HEK293T (cell line): ENCODE data around the gene AOPEP.

Source experiments
- ARNT ChIP-seq: fragments of 450-650 bp; IDR thresholded peaks from 2 replicates; pipeline ENCODE4 v1.6.1; 2017; ENCODE audit warnings: mild to moderate bottlenecking
- BHLHE40 ChIP-seq: fragments of 450-650 bp; IDR thresholded peaks from 2 replicates; pipeline ENCODE4 v1.6.1; 2016; ENCODE audit warnings: mild to moderate bottlenecking, moderate library complexity, borderline replicate concordance
- CTBP1 ChIP-seq: fragments of 450-650 bp; IDR thresholded peaks from 2 replicates; pipeline ENCODE4 v1.6.1; 2016; ENCODE audit warnings: borderline replicate concordance
- ELF4 ChIP-seq: fragments of 450-650 bp; IDR thresholded peaks from 2 replicates; pipeline ENCODE4 v1.6.1; 2017; ENCODE audit warnings: antibody characterized with exemption
- FOXA1 ChIP-seq: fragments of 450-650 bp; IDR thresholded peaks from 2 replicates; pipeline ENCODE4 v1.6.1; 2016; ENCODE audit warnings: mild to moderate bottlenecking
- FOXM1 ChIP-seq: fragments of 450-650 bp; IDR thresholded peaks from 2 replicates; pipeline ENCODE4 v1.6.1; 2017; ENCODE audit warnings: mild to moderate bottlenecking, borderline replicate concordance
- L3MBTL2 ChIP-seq: fragments of 450-650 bp; conservative IDR thresholded peaks from 2 replicates; pipeline ENCODE4 v1.6.1; 2016; ENCODE audit warnings: mild to moderate bottlenecking
- LEF1 ChIP-seq: fragments of 450-650 bp; IDR thresholded peaks from 2 replicates; pipeline ENCODE4 v1.6.1; 2017; ENCODE audit warnings: mild to moderate bottlenecking, borderline replicate concordance
- NFRKB ChIP-seq: fragments of 450-650 bp; IDR thresholded peaks from 2 replicates; pipeline ENCODE4 v1.6.1; 2016; ENCODE audit warnings: mild to moderate bottlenecking, moderate library complexity
- SP1 ChIP-seq: fragments of 450-650 bp; IDR thresholded peaks from 2 replicates; pipeline ENCODE4 v1.6.1; 2017
- SUZ12 ChIP-seq: fragments of 450-650 bp; IDR thresholded peaks from 2 replicates; pipeline ENCODE4 v1.6.1; 2016; ENCODE audit warnings: mild to moderate bottlenecking
- TF ChIP-seq, protein P1 (sequence below): fragments of 450-650 bp; IDR thresholded peaks from 2 replicates; pipeline ENCODE4 v1.6.1; 2016

GRCh38 chr9:95001720-95002119 is 275.2 kb downstream of the AOPEP start:
- TF ChIP-seq, protein P1, sequence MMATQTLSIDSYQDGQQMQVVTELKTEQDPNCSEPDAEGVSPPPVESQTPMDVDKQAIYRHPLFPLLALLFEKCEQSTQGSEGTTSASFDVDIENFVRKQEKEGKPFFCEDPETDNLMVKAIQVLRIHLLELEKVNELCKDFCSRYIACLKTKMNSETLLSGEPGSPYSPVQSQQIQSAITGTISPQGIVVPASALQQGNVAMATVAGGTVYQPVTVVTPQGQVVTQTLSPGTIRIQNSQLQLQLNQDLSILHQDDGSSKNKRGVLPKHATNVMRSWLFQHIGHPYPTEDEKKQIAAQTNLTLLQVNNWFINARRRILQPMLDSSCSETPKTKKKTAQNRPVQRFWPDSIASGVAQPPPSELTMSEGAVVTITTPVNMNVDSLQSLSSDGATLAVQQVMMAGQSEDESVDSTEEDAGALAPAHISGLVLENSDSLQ = no peak
- TF ChIP-seq L3MBTL2 (no peak), FOXM1 (no peak), SUZ12 (no peak), NFRKB (no peak), ELF4 (no peak), CTBP1 (no peak), BHLHE40 (no peak), SP1 (no peak), FOXA1 (no peak), ARNT (no peak), LEF1 (no peak)
